ENCODE data around the gene ADGRL2. TPM values are rescaled to one million over a fixed set of nuclear protein-coding genes. Genes with fewer than 3 reads are reported as not detected.

Gene ADGRL2
- total and polyA plus RNA-seq, 2 of the 4 experiments (the other 2 are of a cell fraction) = 17.0 to 42.7 TPM

- Histone ChIP-seq H3K4me2 (ENCODE audit: low read depth, low read length) (no peak overlapping the region), H3K4ac (ENCODE audit: low read depth, low read length) (no peak overlapping the region), H3K56ac (ENCODE audit: extremely low read depth, insufficient read depth, low read length) (no peak overlapping the region), H3K9me3 (ENCODE audit: control insufficient read depth, insufficient read depth, low read length) (no peaks in the 10 kb centered on the region), H4K5ac (ENCODE audit: low read depth, low read length) (no peak overlapping the region), H2BK5ac (ENCODE audit: low read depth, low read length, poor library complexity, severe bottlenecking) (no peak overlapping the region), H2AK5ac (ENCODE audit: low read depth, low read length) (no peak overlapping the region), H3K9me1 (ENCODE audit: insufficient read depth, low read length) (no peaks in the 10 kb centered on the region), H4K20me1 (ENCODE audit: insufficient read depth, low read length) (no peaks in the 10 kb centered on the region), H3K9ac (ENCODE audit: low read depth, low read length) (no peak overlapping the region), H3K27me3 (ENCODE audit: control insufficient read depth, insufficient read depth, low read length) (no peaks in the 10 kb centered on the region), H2BK20ac (ENCODE audit: low read depth, low read length) (no peak overlapping the region), H3K4me1 (ENCODE audit: control insufficient read depth, insufficient read depth, low read length) (no peaks in the 10 kb centered on the region), H2BK120ac (ENCODE audit: low read depth, low read length) (no peak overlapping the region), H4K91ac (ENCODE audit: insufficient read depth, low read depth, low read length) (no peak overlapping the region), H2BK15ac (ENCODE audit: low read depth, low read length) (no peak overlapping the region), H3K27ac (ENCODE audit: insufficient read depth, low read length) (no peak overlapping the region), H3K79me1 (ENCODE audit: low read depth in 1 of 2, low read length in 2 of 2) (no peaks in the 10 kb centered on the region), H3K18ac (ENCODE audit: low read depth, low read length) (no peak overlapping the region), H2AFZ (replicated peaks; ENCODE audit: low read length, poor library complexity) (no peak overlapping the region), H3K14ac (replicated peaks; ENCODE audit: low read depth, low read length) (no peak overlapping the region), H2AK9ac (replicated peaks; ENCODE audit: low read depth, low read length, poor library complexity) (no peak overlapping the region), H3K4me3 (ENCODE audit: insufficient read depth, low read depth, low read length) (no peak overlapping the region), H4K8ac (ENCODE audit: low read depth in 2 of 2, low read length in 2 of 2) (no peak overlapping the region), H3K23ac (ENCODE audit: low read depth, low read length) (no peak overlapping the region), H3K36me3 (ENCODE audit: control insufficient read depth, insufficient read depth, low read length) (no peaks in the 10 kb centered on the region)
- no peak for DNase-seq
- ATAC-seq (ENCODE audit: low read depth) = no peak
- TF ChIP-seq CTCF (conservative IDR thresholded peaks at IDR 0.05; ENCODE audit: low read depth, low read length) = no peak
- TF ChIP-seq RAD21 (IDR thresholded peaks at IDR 0.05; ENCODE audit: low read length) = no peak
- no TSS peak for BruUV-seq (replicated peaks)
- no CpG with 5 or more reads among the region's 1 CpG for WGBS, 2 experiments (ENCODE audit: extremely low coverage in 2 of 2, insufficient read length in 1 of 2)
- in situ Hi-C loops (cut with MboI; ENCODE audit: low sequenced_read_pairs) = no loop called here
- intact Hi-C loops (cut with micrococcal nuclease) = no loop called here
- dilution Hi-C loops (cut with HindIII; ENCODE audit: low sequenced_read_pairs, unreplicated experiment) = no loop called here
- ChIA-PET CTCF (no interaction called here), POLR2A (ENCODE audit: unreplicated experiment) (no interaction called here)
Observed at GRCh38 chr1:81867235-81867634, 66.5 kb downstream of the ADGRL2 start.

Data from IMR-90 (cell line).